Stimulated activated CD4-positive, alpha-beta T cell treated with anti-CD3 and anti-CD28 coated beads, Interleukin-4, amount 100 ng/mL, for 48 hours (primary cell): ENCODE data around the gene FADS3.

ENCODE experiments used
- DNase-seq, 2 donors: peaks; one replicate each; pipeline ENCODE4 v3.0.0-alpha.2; 2020; ENCODE audit warnings: low read depth in 2 of 2

FADS3 gene

GRCh38 chr11:61837411-61838005 lies 53.8 kb downstream of the FADS3 start:
- no peak for DNase-seq

DNA sequence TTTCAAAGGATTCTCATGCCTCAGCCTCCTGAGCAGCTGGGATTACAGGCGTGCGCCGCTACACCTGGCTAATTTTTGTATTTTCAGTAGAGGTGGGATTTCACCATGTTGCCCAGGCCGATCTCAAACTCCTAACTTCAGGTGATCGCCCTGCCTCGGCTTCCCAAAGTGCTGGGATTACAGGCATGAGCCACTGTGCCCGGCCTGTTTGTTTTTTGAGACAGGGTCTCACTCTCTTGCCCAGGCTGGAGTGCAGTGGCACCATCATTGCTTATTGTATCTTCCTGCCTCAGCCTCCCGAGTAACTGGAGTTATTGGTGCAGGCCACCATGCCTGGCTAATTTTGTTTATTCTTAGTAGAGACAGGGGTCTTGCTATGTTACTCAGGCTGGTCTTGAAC lies 55.2 kb downstream of the FADS3 start:
- no peak for DNase-seq

GRCh38 chr11:61834278-61835048 lies 56.9 kb downstream of the FADS3 start:
- peak; percentile 12 to 31 for DNase-seq

- DNase-seq: no peak
Observed at GRCh38 chr11:61833926-61834277, 57.4 kb downstream of the FADS3 start.

DNA sequence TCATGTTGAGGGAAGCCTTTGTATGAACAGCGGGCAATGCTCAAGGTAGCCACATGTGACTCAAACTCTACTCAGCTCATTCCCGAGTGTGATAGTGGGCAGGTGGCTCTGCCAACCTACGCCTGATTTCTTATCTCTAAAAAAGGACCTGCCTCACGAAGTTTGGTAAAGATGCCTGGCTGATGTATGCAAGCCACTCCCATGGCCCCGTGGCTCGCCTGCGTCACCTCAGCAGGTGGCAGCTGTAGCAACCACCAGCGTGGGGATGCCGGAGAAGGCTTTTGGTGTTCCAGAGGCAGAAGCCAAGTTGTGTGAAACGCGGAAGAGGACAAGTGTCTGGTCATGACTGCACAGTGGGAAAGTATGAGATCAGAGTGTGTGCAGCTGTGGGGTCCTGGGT lies 57.9 kb downstream of the FADS3 start:
- no peak for DNase-seq

- DNase-seq: no peak
Observed at GRCh38 chr11:61832754-61833153, 58.6 kb downstream of the FADS3 start.

- no peak for DNase-seq
Observed at GRCh38 chr11:61832207-61832606, 59.1 kb downstream of the FADS3 start.

DNA sequence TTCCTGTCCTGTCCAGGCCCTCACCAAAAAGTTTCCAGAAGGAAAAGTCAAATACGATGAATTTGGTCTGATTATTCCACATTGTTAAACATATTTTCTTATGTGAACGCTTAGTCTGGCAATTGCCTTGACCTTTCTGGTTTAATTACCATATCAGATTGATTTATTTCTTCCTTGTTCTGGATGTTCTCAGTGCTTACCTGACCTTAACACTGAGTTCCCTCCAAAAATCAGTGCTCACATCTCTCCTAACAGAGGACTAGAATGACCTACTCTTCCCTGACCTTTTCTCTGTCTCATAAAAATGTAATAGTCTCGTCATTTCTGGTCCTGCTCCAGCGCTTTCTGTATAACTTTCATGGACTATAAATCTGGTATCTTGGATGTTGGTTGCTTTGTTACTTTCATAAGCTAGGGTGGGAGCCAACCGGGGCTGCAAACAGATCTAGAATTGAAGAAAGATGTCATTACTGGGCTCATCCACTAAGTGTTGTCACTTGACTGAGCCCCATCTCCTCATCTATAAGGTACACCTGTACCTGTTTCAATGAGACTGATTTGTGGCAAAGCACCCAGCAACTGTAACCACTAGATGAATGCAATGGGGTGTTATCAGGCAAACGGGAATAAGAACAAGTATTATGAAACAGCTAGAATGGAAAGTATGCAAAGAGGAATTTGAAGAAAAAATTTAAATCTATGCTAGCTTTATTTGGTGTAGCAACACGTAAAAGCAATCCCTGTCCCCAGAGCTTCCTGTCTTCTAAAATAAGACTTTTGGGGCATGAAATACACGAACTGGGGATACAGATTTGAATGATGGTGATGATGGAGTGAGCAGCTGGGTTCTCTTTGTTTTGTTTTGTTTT lies 60.9 kb downstream of the FADS3 start:
- DNase-seq: no peak

GRCh38 chr11:61829806-61830205 lies 61.5 kb downstream of the FADS3 start:
- no peak for DNase-seq

- DNase-seq: peak in 1 of 2 donors; percentile 29
Observed at GRCh38 chr11:61828629-61829407, 62.5 kb downstream of the FADS3 start.

GRCh38 chr11:61828379-61828628 lies 63.0 kb downstream of the FADS3 start:
- DNase-seq: no peak

GRCh38 chr11:61827571-61828378 lies 63.6 kb downstream of the FADS3 start, which contains the start of gene FADS2:
Gene FADS2, plus strand, starts transcription at chr11:61828300. Its CDS starts 91 bp downstream, at chr11:61828391.
- peak; percentile 62 to 64 for DNase-seq

DNA sequence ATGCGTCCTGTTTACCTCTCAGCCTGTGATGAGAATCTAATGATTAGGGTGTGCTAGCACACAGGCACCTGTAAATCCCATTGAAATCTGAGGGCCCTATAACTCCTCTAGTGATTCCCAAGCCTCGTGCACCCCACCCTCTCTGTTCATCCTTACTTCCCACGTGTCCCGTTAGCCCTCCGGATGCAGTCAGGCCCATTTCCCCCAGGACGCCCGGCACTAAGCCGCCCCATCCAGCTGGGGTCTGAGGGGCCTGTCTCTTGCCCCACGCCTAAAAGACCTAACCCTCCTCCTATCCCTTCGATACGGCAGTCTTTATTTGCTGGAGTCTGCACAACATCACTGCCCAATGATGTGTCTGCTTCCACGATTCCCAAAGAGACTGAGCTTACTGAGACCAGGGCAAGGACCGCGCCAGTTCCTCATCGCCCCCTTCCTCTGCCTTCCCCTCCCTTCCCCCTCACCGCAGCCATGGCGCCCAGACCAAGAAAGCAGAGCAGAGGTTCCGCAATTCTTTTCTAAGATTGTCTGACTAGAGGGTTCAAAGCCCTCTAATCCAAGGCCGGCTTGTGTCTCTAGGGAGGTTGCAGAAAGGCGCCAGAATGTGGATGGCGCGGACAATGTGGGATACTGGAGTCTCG lies 64.3 kb downstream of the FADS3 start:
- no peak for DNase-seq
